AG09319 (cell line): ENCODE measurements around the gene PRAMEF12.
"Not testable (repeated sequence)": the region's sequence is repeated elsewhere in the genome, so short reads cannot be mapped to it uniquely, and the experiment has no call there.

Source experiments
- DNase-seq: peaks from one replicate; pipeline ENCODE4 v3.0.0-alpha.2; 2010; ENCODE audit warnings: low read depth; ENCODE audit errors: extremely low read depth
- CTCF ChIP-seq: IDR thresholded peaks from 2 replicates; pipeline ENCODE4 v1.5.1; 2011; ENCODE audit warnings: low read depth, mild to moderate bottlenecking, inconsistent platforms, low read length, moderate library complexity

Gene PRAMEF12

GRCh38 chr1:12778907-12779306 is 5.4 kb downstream of the PRAMEF12 start:
- no peak for DNase-seq
- TF ChIP-seq CTCF = no peak

- DNase-seq = not testable (repeated sequence)
Measured at GRCh38 chr1:12781488-12781887, 8.0 kb downstream of the PRAMEF12 start.

- DNase-seq = not testable (repeated sequence)
Measured at GRCh38 chr1:12783783-12784182, 10.2 kb downstream of the PRAMEF12 start.

GRCh38 chr1:12784729-12785128 is 11.2 kb downstream of the PRAMEF12 start:
- DNase-seq = not testable (repeated sequence)

GRCh38 chr1:12791097-12791496 is 17.6 kb downstream of the PRAMEF12 start, which contains the start of gene PRAMEF1:
TSS of gene PRAMEF1 (plus strand) at chr1:12791397. CDS start at chr1:12793228, 1,831 bp downstream.
- not testable (repeated sequence) for DNase-seq

- no peak for TF ChIP-seq CTCF
- DNase-seq = no peak
Measured at GRCh38 chr1:12798911-12799310, 25.4 kb downstream of the PRAMEF12 start.

- TF ChIP-seq CTCF = no peak
- DNase-seq = no peak
Measured at GRCh38 chr1:12799730-12800129, 26.2 kb downstream of the PRAMEF12 start.

- TF ChIP-seq CTCF = no peak
- DNase-seq = no peak
Measured at GRCh38 chr1:12809933-12810332, 36.4 kb downstream of the PRAMEF12 start.

- DNase-seq = no peak
- TF ChIP-seq CTCF = no peak
Measured at GRCh38 chr1:12810691-12811408, 37.3 kb downstream of the PRAMEF12 start.
